SK-N-SH treated with all-trans-retinoic acid at 6 μM for 48 hours (cell line): ENCODE results near the gene PLXNB1.

ENCODE experiments used
- ATAC-seq: fragments of 200-7000 bp; cut with Tn5 transposase; 3 replicates; pipeline ENCODE4 v1.9.1; 2020; ENCODE audit warnings: mild to moderate bottlenecking, moderate library complexity
- ARNTL ChIP-seq: fragments of 450-650 bp; formaldehyde crosslinking; IDR thresholded peaks from 2 replicates; pipeline ENCODE4 v1.5.0; 2020; ENCODE audit warnings: low read depth, mild to moderate bottlenecking, moderate library complexity, borderline replicate concordance
- BACH2 ChIP-seq: fragments of 250-450 bp; sonication (Bioruptor Pico); IDR thresholded peaks from 2 replicates; pipeline ENCODE4 v1.9.0; 2021; ENCODE audit warnings: mild to moderate bottlenecking, borderline replicate concordance
- CSDC2 ChIP-seq: fragments of 250-450 bp; sonication (Bioruptor Pico); IDR thresholded peaks from 2 replicates; pipeline ENCODE4 v1.5.0; 2020; ENCODE audit warnings: mild to moderate bottlenecking, moderate library complexity
- ESRRG ChIP-seq: fragments of 250-450 bp; sonication (Bioruptor Pico); IDR thresholded peaks from 2 replicates; pipeline ENCODE4 v1.6.1; 2021; ENCODE audit warnings: mild to moderate bottlenecking
- GLIS3 ChIP-seq: fragments of 250-450 bp; sonication (Bioruptor Pico); IDR thresholded peaks from 2 replicates; pipeline ENCODE4 v1.5.0; 2020; ENCODE audit warnings: mild to moderate bottlenecking, moderate library complexity
- ISL1 ChIP-seq: fragments of 250-450 bp; sonication (Bioruptor Pico); IDR thresholded peaks from 2 replicates; pipeline ENCODE4 v2.1.2; 2022; ENCODE audit warnings: mild to moderate bottlenecking, moderate library complexity
- OSR1 ChIP-seq: fragments of 250-450 bp; sonication (Bioruptor Pico); IDR thresholded peaks from 2 replicates; pipeline ENCODE4 v1.8.0; 2022; ENCODE audit warnings: moderate library complexity, mild to moderate bottlenecking, inconsistent platforms
- PPARA ChIP-seq: fragments of 250-450 bp; sonication (Bioruptor Pico); IDR thresholded peaks from 2 replicates; pipeline ENCODE4 v1.5.0; 2020; ENCODE audit warnings: mild to moderate bottlenecking, borderline replicate concordance
- RARB ChIP-seq: fragments of 250-450 bp; sonication (Bioruptor Pico); IDR thresholded peaks from 2 replicates; pipeline ENCODE4 v1.8.0; 2021; ENCODE audit warnings: mild to moderate bottlenecking, moderate library complexity
- SNAI2 ChIP-seq: fragments of 250-450 bp; sonication (Bioruptor Pico); IDR thresholded peaks from 2 replicates; pipeline ENCODE4 v1.5.0; 2020; ENCODE audit warnings: mild to moderate bottlenecking, moderate library complexity
- TCF4 ChIP-seq: fragments of 250-450 bp; sonication (Bioruptor Pico); IDR thresholded peaks from 2 replicates; pipeline ENCODE4 v1.8.0; 2021; ENCODE audit warnings: mild to moderate bottlenecking, moderate library complexity, borderline replicate concordance
- TOX ChIP-seq: fragments of 250-450 bp; sonication (Bioruptor Pico); IDR thresholded peaks from 2 replicates; pipeline ENCODE4 v1.8.0; 2021; ENCODE audit warnings: mild to moderate bottlenecking, moderate library complexity, borderline replicate concordance
- ZC3H10 ChIP-seq: fragments of 250-450 bp; sonication (Bioruptor Pico); IDR thresholded peaks from 2 replicates; pipeline ENCODE4 v1.5.1; 2021; ENCODE audit warnings: mild to moderate bottlenecking, moderate library complexity
- ZFP3 ChIP-seq: fragments of 250-450 bp; sonication (Bioruptor Pico); IDR thresholded peaks from 2 replicates; pipeline ENCODE4 v1.5.0; 2020; ENCODE audit warnings: mild to moderate bottlenecking, moderate library complexity
- ZFP30 ChIP-seq: fragments of 450-650 bp; formaldehyde crosslinking; IDR thresholded peaks from 2 replicates; pipeline ENCODE4 v1.5.0; 2022; ENCODE audit warnings: mild to moderate bottlenecking, moderate library complexity
- ZNF565 ChIP-seq: fragments of 450-650 bp; formaldehyde crosslinking; conservative IDR thresholded peaks from 2 replicates; pipeline ENCODE4 v1.5.0; 2020; ENCODE audit warnings: low read depth, mild to moderate bottlenecking, moderate library complexity
- TF ChIP-seq, protein P1 (sequence below): fragments of 250-450 bp; sonication (Bioruptor Pico); IDR thresholded peaks from 2 replicates; pipeline ENCODE4 v1.5.1; 2021; ENCODE audit warnings: mild to moderate bottlenecking, moderate library complexity
- TF ChIP-seq, protein P2 (sequence below): fragments of 250-450 bp; sonication (Bioruptor Pico); IDR thresholded peaks from 2 replicates; pipeline ENCODE4 v1.8.0; 2020; ENCODE audit warnings: mild to moderate bottlenecking, moderate library complexity, borderline replicate concordance
- TF ChIP-seq, protein P3 (sequence below): fragments of 250-450 bp; sonication (Bioruptor Pico); IDR thresholded peaks from 2 replicates; pipeline ENCODE4 v1.5.0; 2020; ENCODE audit warnings: mild to moderate bottlenecking, moderate library complexity
- TF ChIP-seq, protein P4 (sequence below): fragments of 250-450 bp; sonication (Bioruptor Pico); IDR thresholded peaks from 2 replicates; pipeline ENCODE4 v1.5.1; 2020; ENCODE audit warnings: low read depth, mild to moderate bottlenecking, moderate library complexity
- TF ChIP-seq, protein P5 (sequence below): fragments of 250-450 bp; sonication (Bioruptor Pico); IDR thresholded peaks from 2 replicates; pipeline ENCODE4 v1.8.0; 2021; ENCODE audit warnings: low read depth, mild to moderate bottlenecking, moderate library complexity, borderline replicate concordance

PLXNB1 gene

DNA sequence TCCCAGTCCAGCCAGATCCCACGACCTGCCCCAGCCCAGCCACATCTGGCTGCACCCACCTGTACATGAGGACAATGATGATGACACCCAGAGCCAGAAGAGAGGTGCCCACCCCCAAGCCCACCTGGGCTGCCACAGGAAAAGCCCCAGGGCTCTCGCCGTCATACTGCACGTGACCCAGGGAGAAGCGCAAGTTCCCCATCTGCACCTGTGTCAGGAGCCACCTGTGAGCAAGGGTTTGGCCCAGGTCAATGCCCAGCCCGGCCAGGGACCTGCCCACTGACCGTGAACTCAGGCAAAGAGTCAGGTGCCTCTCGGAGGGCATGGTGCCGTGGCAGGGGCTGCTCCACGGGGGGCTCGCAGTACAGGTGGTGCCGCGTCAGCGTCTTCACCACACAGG, 16.3 kb downstream of the PLXNB1 start (continued):
- TF ChIP-seq, protein P1, sequence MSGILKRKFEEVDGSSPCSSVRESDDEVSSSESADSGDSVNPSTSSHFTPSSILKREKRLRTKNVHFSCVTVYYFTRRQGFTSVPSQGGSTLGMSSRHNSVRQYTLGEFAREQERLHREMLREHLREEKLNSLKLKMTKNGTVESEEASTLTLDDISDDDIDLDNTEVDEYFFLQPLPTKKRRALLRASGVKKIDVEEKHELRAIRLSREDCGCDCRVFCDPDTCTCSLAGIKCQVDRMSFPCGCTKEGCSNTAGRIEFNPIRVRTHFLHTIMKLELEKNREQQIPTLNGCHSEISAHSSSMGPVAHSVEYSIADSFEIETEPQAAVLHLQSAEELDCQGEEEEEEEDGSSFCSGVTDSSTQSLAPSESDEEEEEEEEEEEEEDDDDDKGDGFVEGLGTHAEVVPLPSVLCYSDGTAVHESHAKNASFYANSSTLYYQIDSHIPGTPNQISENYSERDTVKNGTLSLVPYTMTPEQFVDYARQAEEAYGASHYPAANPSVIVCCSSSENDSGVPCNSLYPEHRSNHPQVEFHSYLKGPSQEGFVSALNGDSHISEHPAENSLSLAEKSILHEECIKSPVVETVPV (CRISPR knock-in tag), result no peak
- TF ChIP-seq ZFP30 (CRISPR knock-in tag) (no peak), BACH2 (CRISPR knock-in tag) (no peak), RARB (CRISPR knock-in tag) (no peak), ZC3H10 (CRISPR knock-in tag) (no peak), ZNF565 (CRISPR knock-in tag) (no peak)

DNA sequence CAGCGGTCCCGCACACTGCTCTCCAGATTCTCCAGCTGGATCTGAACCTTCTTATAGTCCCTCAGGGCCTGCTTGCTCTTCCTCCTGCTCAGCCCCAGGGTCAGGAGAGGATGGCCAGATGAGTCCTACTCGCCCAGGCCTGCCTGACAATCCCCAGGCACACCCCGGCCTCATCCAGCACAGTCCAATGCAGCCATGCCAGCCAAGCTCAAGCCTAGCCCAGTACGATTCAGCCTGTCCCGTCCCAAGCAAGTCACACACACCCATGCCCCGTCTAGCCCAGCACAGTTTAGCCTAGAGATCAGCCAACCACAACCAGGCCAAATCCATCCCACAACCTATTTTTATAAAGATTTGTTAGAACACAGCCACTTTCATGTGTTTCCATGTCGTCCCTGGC, 16.8 kb downstream of the PLXNB1 start:
- no peak for ATAC-seq
- TF ChIP-seq ISL1 (CRISPR knock-in tag) (no peak), OSR1 (CRISPR knock-in tag) (no peak), ZFP30 (CRISPR knock-in tag) (no peak), BACH2 (CRISPR knock-in tag) (no peak), CSDC2 (CRISPR knock-in tag) (no peak), TOX (CRISPR knock-in tag) (no peak), RARB (CRISPR knock-in tag) (no peak), ZFP3 (CRISPR knock-in tag) (no peak), ESRRG (no peak), GLIS3 (no peak), PPARA (CRISPR knock-in tag) (no peak), ARNTL (no peak)
- TF ChIP-seq, protein P2, sequence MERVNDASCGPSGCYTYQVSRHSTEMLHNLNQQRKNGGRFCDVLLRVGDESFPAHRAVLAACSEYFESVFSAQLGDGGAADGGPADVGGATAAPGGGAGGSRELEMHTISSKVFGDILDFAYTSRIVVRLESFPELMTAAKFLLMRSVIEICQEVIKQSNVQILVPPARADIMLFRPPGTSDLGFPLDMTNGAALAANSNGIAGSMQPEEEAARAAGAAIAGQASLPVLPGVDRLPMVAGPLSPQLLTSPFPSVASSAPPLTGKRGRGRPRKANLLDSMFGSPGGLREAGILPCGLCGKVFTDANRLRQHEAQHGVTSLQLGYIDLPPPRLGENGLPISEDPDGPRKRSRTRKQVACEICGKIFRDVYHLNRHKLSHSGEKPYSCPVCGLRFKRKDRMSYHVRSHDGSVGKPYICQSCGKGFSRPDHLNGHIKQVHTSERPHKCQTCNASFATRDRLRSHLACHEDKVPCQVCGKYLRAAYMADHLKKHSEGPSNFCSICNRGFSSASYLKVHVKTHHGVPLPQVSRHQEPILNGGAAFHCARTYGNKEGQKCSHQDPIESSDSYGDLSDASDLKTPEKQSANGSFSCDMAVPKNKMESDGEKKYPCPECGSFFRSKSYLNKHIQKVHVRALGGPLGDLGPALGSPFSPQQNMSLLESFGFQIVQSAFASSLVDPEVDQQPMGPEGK (CRISPR knock-in tag), result no peak
- TF ChIP-seq, protein P3, sequence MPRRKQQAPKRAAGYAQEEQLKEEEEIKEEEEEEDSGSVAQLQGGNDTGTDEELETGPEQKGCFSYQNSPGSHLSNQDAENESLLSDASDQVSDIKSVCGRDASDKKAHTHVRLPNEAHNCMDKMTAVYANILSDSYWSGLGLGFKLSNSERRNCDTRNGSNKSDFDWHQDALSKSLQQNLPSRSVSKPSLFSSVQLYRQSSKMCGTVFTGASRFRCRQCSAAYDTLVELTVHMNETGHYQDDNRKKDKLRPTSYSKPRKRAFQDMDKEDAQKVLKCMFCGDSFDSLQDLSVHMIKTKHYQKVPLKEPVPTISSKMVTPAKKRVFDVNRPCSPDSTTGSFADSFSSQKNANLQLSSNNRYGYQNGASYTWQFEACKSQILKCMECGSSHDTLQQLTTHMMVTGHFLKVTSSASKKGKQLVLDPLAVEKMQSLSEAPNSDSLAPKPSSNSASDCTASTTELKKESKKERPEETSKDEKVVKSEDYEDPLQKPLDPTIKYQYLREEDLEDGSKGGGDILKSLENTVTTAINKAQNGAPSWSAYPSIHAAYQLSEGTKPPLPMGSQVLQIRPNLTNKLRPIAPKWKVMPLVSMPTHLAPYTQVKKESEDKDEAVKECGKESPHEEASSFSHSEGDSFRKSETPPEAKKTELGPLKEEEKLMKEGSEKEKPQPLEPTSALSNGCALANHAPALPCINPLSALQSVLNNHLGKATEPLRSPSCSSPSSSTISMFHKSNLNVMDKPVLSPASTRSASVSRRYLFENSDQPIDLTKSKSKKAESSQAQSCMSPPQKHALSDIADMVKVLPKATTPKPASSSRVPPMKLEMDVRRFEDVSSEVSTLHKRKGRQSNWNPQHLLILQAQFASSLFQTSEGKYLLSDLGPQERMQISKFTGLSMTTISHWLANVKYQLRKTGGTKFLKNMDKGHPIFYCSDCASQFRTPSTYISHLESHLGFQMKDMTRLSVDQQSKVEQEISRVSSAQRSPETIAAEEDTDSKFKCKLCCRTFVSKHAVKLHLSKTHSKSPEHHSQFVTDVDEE, result no peak
- TF ChIP-seq, protein P4, sequence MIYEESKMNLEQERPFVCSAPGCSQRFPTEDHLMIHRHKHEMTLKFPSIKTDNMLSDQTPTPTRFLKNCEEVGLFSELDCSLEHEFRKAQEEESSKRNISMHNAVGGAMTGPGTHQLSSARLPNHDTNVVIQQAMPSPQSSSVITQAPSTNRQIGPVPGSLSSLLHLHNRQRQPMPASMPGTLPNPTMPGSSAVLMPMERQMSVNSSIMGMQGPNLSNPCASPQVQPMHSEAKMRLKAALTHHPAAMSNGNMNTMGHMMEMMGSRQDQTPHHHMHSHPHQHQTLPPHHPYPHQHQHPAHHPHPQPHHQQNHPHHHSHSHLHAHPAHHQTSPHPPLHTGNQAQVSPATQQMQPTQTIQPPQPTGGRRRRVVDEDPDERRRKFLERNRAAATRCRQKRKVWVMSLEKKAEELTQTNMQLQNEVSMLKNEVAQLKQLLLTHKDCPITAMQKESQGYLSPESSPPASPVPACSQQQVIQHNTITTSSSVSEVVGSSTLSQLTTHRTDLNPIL, result no peak

DNA sequence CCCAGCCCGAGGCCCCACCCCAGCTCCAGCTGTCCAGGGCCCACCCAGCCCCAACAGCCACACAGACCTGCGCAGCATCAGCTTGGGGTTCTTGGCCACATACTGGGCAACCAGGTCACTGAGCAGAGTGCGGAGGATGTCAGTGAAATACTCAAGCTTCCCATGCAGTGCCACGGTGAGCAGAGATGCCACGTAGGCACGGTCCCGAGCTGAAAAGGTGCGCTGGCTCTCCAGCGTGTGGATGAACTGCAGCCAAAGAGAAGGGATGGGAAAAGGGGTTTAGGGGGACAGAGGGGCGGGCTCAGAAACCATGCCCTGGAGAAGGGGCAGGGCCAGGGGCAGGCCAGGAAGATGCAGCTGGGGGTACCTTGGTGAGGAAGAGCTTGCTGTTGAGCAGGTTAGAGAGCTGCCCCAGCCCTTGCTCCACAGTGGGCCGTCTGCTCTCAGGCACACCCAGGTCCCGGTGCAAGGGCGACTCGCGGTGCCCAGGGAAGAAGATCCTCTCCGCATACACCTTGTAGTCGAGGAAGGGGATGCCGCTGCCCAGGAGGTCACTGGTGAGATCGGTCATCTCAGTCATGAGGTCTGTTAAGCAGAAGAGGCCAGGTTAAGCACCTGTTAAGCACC, 17.4 kb downstream of the PLXNB1 start:
- no peak for TF ChIP-seq ZFP30 (CRISPR knock-in tag)
- no peak for TF ChIP-seq ESRRG
- no peak for TF ChIP-seq RARB (CRISPR knock-in tag)
- no peak for TF ChIP-seq ZFP3 (CRISPR knock-in tag)
- TF ChIP-seq CSDC2 (CRISPR knock-in tag), result no peak
- TF ChIP-seq SNAI2 (CRISPR knock-in tag), result no peak
- TF ChIP-seq TOX (CRISPR knock-in tag), result no peak
- TF ChIP-seq TCF4 (CRISPR knock-in tag), result no peak
- TF ChIP-seq ZNF565 (CRISPR knock-in tag), result no peak
- TF ChIP-seq BACH2 (CRISPR knock-in tag), result no peak
- TF ChIP-seq, protein P5, sequence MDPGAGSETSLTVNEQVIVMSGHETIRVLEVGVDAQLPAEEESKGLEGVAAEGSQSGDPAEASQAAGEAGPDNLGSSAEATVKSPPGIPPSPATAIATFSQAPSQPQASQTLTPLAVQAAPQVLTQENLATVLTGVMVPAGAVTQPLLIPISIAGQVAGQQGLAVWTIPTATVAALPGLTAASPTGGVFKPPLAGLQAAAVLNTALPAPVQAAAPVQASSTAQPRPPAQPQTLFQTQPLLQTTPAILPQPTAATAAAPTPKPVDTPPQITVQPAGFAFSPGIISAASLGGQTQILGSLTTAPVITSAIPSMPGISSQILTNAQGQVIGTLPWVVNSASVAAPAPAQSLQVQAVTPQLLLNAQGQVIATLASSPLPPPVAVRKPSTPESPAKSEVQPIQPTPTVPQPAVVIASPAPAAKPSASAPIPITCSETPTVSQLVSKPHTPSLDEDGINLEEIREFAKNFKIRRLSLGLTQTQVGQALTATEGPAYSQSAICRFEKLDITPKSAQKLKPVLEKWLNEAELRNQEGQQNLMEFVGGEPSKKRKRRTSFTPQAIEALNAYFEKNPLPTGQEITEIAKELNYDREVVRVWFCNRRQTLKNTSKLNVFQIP, result no peak
- TF ChIP-seq, all 23 proteins: peak for 0
- ATAC-seq, result no peak
